ENCODE results near the gene IPO8. TPM values are rescaled to one million over a fixed set of nuclear protein-coding genes. Genes with fewer than 3 reads are reported as not detected.
A peak's percentile ranks its signal among the peaks of the same experiment; 100 is the strongest.

IPO8 gene
- total RNA-seq = 10 to 100 TPM; 62.2 to 72.3 (median 63.7) TPM
- long read RNA-seq, donor 1, full-length matches to known transcripts = 8 of 19 reads
- long read RNA-seq, donor 1, partial matches to known transcripts = 9 of 19 reads
- long read RNA-seq, donor 1, other reads (novel, unspliced or antisense) = 2 of 19 reads
- long read RNA-seq, donor 2, partial matches to known transcripts = 1 of 3 reads
- long read RNA-seq, donor 2, other reads (novel, unspliced or antisense) = 2 of 3 reads

DNA sequence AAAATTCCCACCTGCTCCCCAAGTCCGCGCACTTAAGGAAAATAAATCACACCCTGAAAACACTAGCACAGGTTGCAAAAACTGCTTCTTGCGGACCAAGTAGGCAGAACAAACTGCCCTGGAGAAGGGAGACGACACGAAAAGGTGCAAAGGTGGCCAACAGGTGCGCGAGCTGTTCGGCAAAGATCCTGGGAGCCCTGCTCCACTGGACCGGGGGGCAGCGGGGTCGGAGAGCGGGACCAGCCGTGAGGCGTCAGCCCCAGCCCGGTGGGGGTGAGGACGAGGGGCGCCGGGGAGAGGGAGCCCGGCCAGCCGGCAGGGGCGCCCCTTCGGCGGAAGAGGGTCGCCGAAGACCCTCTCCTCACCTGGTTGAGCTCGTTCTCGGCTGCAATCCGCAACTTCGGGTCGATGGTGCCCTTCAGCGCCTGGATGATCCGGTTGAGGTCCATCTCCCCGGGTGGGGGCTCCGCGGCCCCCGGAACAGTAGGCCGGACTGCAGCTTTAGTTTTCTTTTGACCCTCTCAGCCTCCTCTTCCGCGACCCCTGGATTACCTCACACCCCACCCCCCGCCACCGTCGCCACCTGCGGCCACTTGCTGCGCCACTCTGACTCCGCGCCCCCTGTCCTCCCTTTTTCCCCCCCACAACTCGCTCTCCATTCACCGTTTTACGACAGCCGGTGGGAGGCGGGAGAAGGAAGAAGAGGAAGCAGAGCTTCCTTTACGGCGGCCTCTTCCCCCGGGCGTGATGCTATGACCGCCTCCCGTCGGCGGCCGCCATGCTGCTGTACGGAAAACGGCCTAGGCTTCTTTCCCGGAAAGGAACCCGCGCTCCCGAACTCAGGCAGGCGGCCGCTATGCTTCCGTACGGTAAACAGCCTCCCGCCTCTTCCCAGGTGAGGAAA lies at the start of gene IPO8:
Gene IPO8 (minus strand): TSS at position 671 of the 904 bp plus-strand sequence. CDS start 222 bp downstream, at position 449.
- no peaks in the 10 kb centered on the region for H3K9me3 ChIP-seq
- intact Hi-C loops (cut with DNase I, micrococcal nuclease) = loop anchor here in 1 of 2 donors (10.0 kb wide), 1 partner anchor 59 kb away; the partner anchor contains the start of gene CAPRIN2
- ATAC-seq = peak; percentile 99
- peak; percentile 95 to 96 (median 96) for DNase-seq
- peak within 1 kb of the TSS; percentile 86 for H3K4me3 ChIP-seq
- TF ChIP-seq, protein P1, sequence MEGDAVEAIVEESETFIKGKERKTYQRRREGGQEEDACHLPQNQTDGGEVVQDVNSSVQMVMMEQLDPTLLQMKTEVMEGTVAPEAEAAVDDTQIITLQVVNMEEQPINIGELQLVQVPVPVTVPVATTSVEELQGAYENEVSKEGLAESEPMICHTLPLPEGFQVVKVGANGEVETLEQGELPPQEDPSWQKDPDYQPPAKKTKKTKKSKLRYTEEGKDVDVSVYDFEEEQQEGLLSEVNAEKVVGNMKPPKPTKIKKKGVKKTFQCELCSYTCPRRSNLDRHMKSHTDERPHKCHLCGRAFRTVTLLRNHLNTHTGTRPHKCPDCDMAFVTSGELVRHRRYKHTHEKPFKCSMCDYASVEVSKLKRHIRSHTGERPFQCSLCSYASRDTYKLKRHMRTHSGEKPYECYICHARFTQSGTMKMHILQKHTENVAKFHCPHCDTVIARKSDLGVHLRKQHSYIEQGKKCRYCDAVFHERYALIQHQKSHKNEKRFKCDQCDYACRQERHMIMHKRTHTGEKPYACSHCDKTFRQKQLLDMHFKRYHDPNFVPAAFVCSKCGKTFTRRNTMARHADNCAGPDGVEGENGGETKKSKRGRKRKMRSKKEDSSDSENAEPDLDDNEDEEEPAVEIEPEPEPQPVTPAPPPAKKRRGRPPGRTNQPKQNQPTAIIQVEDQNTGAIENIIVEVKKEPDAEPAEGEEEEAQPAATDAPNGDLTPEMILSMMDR (IDR thresholded peaks at IDR 0.05) = no peak
- no peaks in the 10 kb centered on the region for H3K4me1 ChIP-seq (ENCODE audit: low read depth)
- H3K36me3 ChIP-seq (ENCODE audit: low read depth) = no peaks in the 10 kb centered on the region

GRCh38 chr12:30744321-30744720 lies 48.7 kb upstream of the IPO8 start:
- Histone ChIP-seq H3K36me3 (ENCODE audit: low read depth) (no peaks in the 10 kb centered on the region), H3K4me3 (no peak overlapping the region), H3K4me1 (ENCODE audit: low read depth) (no peaks in the 10 kb centered on the region), H3K9me3 (no peaks in the 10 kb centered on the region)
- TF ChIP-seq, protein P1 (IDR thresholded peaks at IDR 0.05) = no peak
- intact Hi-C loops (cut with DNase I, micrococcal nuclease) = no loop called here
- DNase-seq (no peak), ATAC-seq (no peak)

DNA sequence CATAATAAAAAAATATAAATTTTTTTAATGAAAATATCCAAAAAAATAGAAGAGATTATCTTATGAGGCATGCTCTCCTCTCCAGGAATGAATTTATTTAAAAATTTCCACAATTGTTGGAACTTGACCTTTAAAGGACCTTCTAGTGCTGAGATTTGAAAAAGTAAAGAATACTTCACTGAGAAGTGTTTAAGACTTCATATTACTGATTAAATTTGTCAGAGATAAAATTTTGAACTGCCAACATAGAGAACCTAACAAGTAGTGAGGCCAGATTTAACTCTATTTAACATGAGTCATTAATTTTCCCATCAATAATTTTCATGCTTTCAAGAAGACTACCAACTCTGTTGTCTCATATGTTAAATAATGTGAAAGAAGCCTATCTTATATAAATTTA lies 44.6 kb upstream of the IPO8 start:
- TF ChIP-seq, protein P1 (IDR thresholded peaks at IDR 0.05) = no peak
- DNase-seq = no peak

GRCh38 chr12:30739020-30739419 lies 43.4 kb upstream of the IPO8 start:
- Histone ChIP-seq H3K4me3 (no peak overlapping the region), H3K4me1 (ENCODE audit: low read depth) (no peaks in the 10 kb centered on the region), H3K36me3 (ENCODE audit: low read depth) (no peaks in the 10 kb centered on the region), H3K9me3 (no peaks in the 10 kb centered on the region)
- no peak for ATAC-seq
- intact Hi-C loops (cut with DNase I, micrococcal nuclease) = no loop called here
- TF ChIP-seq, protein P1 (IDR thresholded peaks at IDR 0.05) = no peak
- no peak for DNase-seq

More for the DNA sequence above, 44.6 kb upstream of the IPO8 start:
- Histone ChIP-seq H3K36me3 (ENCODE audit: low read depth) (no peaks in the 10 kb centered on the region), H3K9me3 (no peaks in the 10 kb centered on the region), H3K4me1 (ENCODE audit: low read depth) (no peaks in the 10 kb centered on the region), H3K4me3 (no peak overlapping the region)
- intact Hi-C loops (cut with DNase I, micrococcal nuclease) = no loop called here
- no peak for ATAC-seq

GRCh38 chr12:30732954-30733637 lies 37.4 kb upstream of the IPO8 start:
- no peak for ATAC-seq
- Histone ChIP-seq H3K4me1 (ENCODE audit: low read depth) (no peaks in the 10 kb centered on the region), H3K9me3 (no peaks in the 10 kb centered on the region), H3K4me3 (no peak overlapping the region), H3K36me3 (ENCODE audit: low read depth) (no peaks in the 10 kb centered on the region)
- intact Hi-C loops (cut with DNase I, micrococcal nuclease) = no loop called here
- DNase-seq = no peak
- TF ChIP-seq, protein P1 (IDR thresholded peaks at IDR 0.05) = no peak
